ENCODE data around the gene KIRREL3.

KIRREL3 gene

GRCh38 chr11:126863294-126863997, 137.1 kb downstream of the KIRREL3 start:
- no peak for FAIRE-seq

- no peak for FAIRE-seq
Measured at GRCh38 chr11:126862664-126863243, 137.8 kb downstream of the KIRREL3 start.

GRCh38 chr11:126861796-126862459, 138.6 kb downstream of the KIRREL3 start:
- FAIRE-seq, result no peak

GRCh38 chr11:126857860-126858808, 142.4 kb downstream of the KIRREL3 start:
- no peak for FAIRE-seq

GRCh38 chr11:126855536-126855935, 145.0 kb downstream of the KIRREL3 start:
- FAIRE-seq, result no peak

- no peak for FAIRE-seq
Measured at GRCh38 chr11:126853732-126854131, 146.8 kb downstream of the KIRREL3 start.

GRCh38 chr11:126844789-126845188, 155.8 kb downstream of the KIRREL3 start:
- no peak for FAIRE-seq

GRCh38 chr11:126843096-126843495, 157.5 kb downstream of the KIRREL3 start:
- no peak for FAIRE-seq

- FAIRE-seq, result no peak
Measured at GRCh38 chr11:126841999-126842398, 158.6 kb downstream of the KIRREL3 start.

GRCh38 chr11:126840975-126841374, 159.6 kb downstream of the KIRREL3 start:
- no peak for FAIRE-seq

- FAIRE-seq, result no peak
Measured at GRCh38 chr11:126840201-126840886, 160.2 kb downstream of the KIRREL3 start.

- no peak for FAIRE-seq
Measured at GRCh38 chr11:126839496-126839895, 161.1 kb downstream of the KIRREL3 start.

- no peak for FAIRE-seq
Measured at GRCh38 chr11:126838779-126839178, 161.8 kb downstream of the KIRREL3 start.

- FAIRE-seq, result no peak
Measured at GRCh38 chr11:126837581-126837980, 163.0 kb downstream of the KIRREL3 start.

- FAIRE-seq, result no peak
Measured at GRCh38 chr11:126834573-126834972, 166.0 kb downstream of the KIRREL3 start.

GRCh38 chr11:126834149-126834548, 166.4 kb downstream of the KIRREL3 start:
- no peak for FAIRE-seq

- no peak for FAIRE-seq
Measured at GRCh38 chr11:126833065-126833464, 167.5 kb downstream of the KIRREL3 start.

- FAIRE-seq, result no peak
Measured at GRCh38 chr11:126832387-126832786, 168.2 kb downstream of the KIRREL3 start.

GRCh38 chr11:126830216-126830806, 170.3 kb downstream of the KIRREL3 start:
- FAIRE-seq, result no peak

- no peak for FAIRE-seq
Measured at GRCh38 chr11:126829716-126830115, 170.9 kb downstream of the KIRREL3 start.

GRCh38 chr11:126824035-126824607, 176.4 kb downstream of the KIRREL3 start:
- FAIRE-seq, result no peak
